ENCODE measurements around the gene TMEM179. TPM values are rescaled to one million over a fixed set of nuclear protein-coding genes. Genes with fewer than 3 reads are reported as not detected.

TMEM179 gene
- total RNA-seq, 2 donors from 2014 or later: 8.2 to 15.7 TPM

GRCh38 chr14:104639471-104639870 is 34.9 kb upstream of the TMEM179 start:
- H3K9ac ChIP-seq (ENCODE audit: extremely low read depth, low read length, poor library complexity, severe bottlenecking): no peak overlapping the region
- Mint-ChIP-seq H3K4me3 (no peak overlapping the region), H3K9me3 (no peaks in the 10 kb centered on the region), H3K27me3 (ENCODE audit: insufficient read depth) (no peaks in the 10 kb centered on the region), H3K27ac (no peak overlapping the region), H3K36me3 (ENCODE audit: low read depth) (no peaks in the 10 kb centered on the region), H3K4me1 (peaks cover 20% of the 10 kb centered on the region)
- DNase-seq: no peak
- TF ChIP-seq CTCF (conservative IDR thresholded peaks at IDR 0.05): no peak
- no peaks in the 10 kb centered on the region for H3K36me3 ChIP-seq (ENCODE audit: control insufficient read depth, insufficient read depth, low read length)
- H3K4me3 ChIP-seq (ENCODE audit: low read length): no peak overlapping the region
- no peaks in the 10 kb centered on the region for H3K27me3 ChIP-seq (ENCODE audit: control insufficient read depth, insufficient read depth, low read length, poor library complexity, severe bottlenecking)
- H3K9me3 ChIP-seq (ENCODE audit: control insufficient read depth, low read length): no peaks in the 10 kb centered on the region
- H3K4me1 ChIP-seq (ENCODE audit: control insufficient read depth, insufficient read depth, low read length): peaks cover 7% of the 10 kb centered on the region
- whole genome bisulfite sequencing, 2 experiments (ENCODE audit: insufficient coverage in 1 of 2, insufficient read length in 1 of 2): 85 to 93% methylated on average over 3 to 5 of the region's 5 CpGs
- no peak overlapping the region for H3K27ac ChIP-seq (ENCODE audit: low read depth, low read length)

- no peaks in the 10 kb centered on the region for H3K27me3 ChIP-seq (ENCODE audit: control insufficient read depth, insufficient read depth, low read length, poor library complexity, severe bottlenecking)
- peaks cover 7% of the 10 kb centered on the region for H3K4me1 ChIP-seq (ENCODE audit: control insufficient read depth, insufficient read depth, low read length)
- H3K4me3 ChIP-seq (ENCODE audit: low read length): no peak overlapping the region
- no peak overlapping the region for H3K9ac ChIP-seq (ENCODE audit: extremely low read depth, low read length, poor library complexity, severe bottlenecking)
- H3K9me3 Mint-ChIP-seq: no peaks in the 10 kb centered on the region
- H3K36me3 ChIP-seq (ENCODE audit: control insufficient read depth, insufficient read depth, low read length): no peaks in the 10 kb centered on the region
- H3K27ac Mint-ChIP-seq: no peak overlapping the region
- H3K36me3 Mint-ChIP-seq (ENCODE audit: low read depth): no peaks in the 10 kb centered on the region
- no peak overlapping the region for H3K27ac ChIP-seq (ENCODE audit: low read depth, low read length)
- no peaks in the 10 kb centered on the region for H3K9me3 ChIP-seq (ENCODE audit: control insufficient read depth, low read length)
- no peak for TF ChIP-seq CTCF (conservative IDR thresholded peaks at IDR 0.05)
- 92 to 100% methylated on average over 2 to 13 of the region's 13 CpGs for WGBS, 2 experiments (ENCODE audit: insufficient coverage in 1 of 2, insufficient read length in 1 of 2)
- peaks cover 17% of the 10 kb centered on the region for H3K4me1 Mint-ChIP-seq
- H3K4me3 Mint-ChIP-seq: no peak overlapping the region
- H3K27me3 Mint-ChIP-seq (ENCODE audit: insufficient read depth): no peaks in the 10 kb centered on the region
- DNase-seq: no peak
Observed at GRCh38 chr14:104638927-104639450, 34.4 kb upstream of the TMEM179 start.

GRCh38 chr14:104638190-104638589 is 33.6 kb upstream of the TMEM179 start:
- H3K27ac Mint-ChIP-seq: no peak overlapping the region
- Histone ChIP-seq H3K36me3 (ENCODE audit: control insufficient read depth, insufficient read depth, low read length) (no peaks in the 10 kb centered on the region), H3K4me1 (ENCODE audit: control insufficient read depth, insufficient read depth, low read length) (peaks cover 7% of the 10 kb centered on the region), H3K27me3 (ENCODE audit: control insufficient read depth, insufficient read depth, low read length, poor library complexity, severe bottlenecking) (no peaks in the 10 kb centered on the region), H3K27ac (ENCODE audit: low read depth, low read length) (no peak overlapping the region), H3K4me3 (ENCODE audit: low read length) (no peak overlapping the region), H3K9ac (ENCODE audit: extremely low read depth, low read length, poor library complexity, severe bottlenecking) (no peak overlapping the region), H3K9me3 (ENCODE audit: control insufficient read depth, low read length) (no peaks in the 10 kb centered on the region)
- DNase-seq: no peak
- H3K4me3 Mint-ChIP-seq: no peak overlapping the region
- H3K4me1 Mint-ChIP-seq: peaks cover 11% of the 10 kb centered on the region
- H3K27me3 Mint-ChIP-seq (ENCODE audit: insufficient read depth): no peaks in the 10 kb centered on the region
- WGBS, 2 experiments (ENCODE audit: insufficient coverage in 1 of 2, insufficient read length in 1 of 2): 80 to 87% methylated on average over 11 to 12 of the region's 12 CpGs
- no peaks in the 10 kb centered on the region for H3K9me3 Mint-ChIP-seq
- no peak for TF ChIP-seq CTCF (conservative IDR thresholded peaks at IDR 0.05)
- no peaks in the 10 kb centered on the region for H3K36me3 Mint-ChIP-seq (ENCODE audit: low read depth)
